Heart right ventricle (tissue), 16 donors: Measurements from ENCODE around the gene DMBT1. TPM values are rescaled to one million over a fixed set of nuclear protein-coding genes. Genes with fewer than 3 reads are reported as not detected.
"Not testable (repeated sequence)": the region's sequence is repeated elsewhere in the genome, so short reads cannot be mapped to it uniquely, and the experiment has no call there.

Experiments
- ATAC-seq, 8 donors: fragments of 200-7000 bp; cut with Tn5 transposase; one replicate each; pipeline ENCODE4 v1.9.1; 2020; ENCODE audit warnings: mild to moderate bottlenecking in 8 of 8, moderate library complexity in 8 of 8, moderate number of reproducible peaks in 1 of 8
- DNase-seq, 2 donors: peaks; one replicate each; pipeline ENCODE4 v3.0.0-alpha.2; 2020
- H3K27ac ChIP-seq, 10 donors: fragments of 200-600 bp; sonication (generic) in 2 of 10; one replicate each; pipeline versions ENCODE4 v1.5.0 to v1.8.0; 2020 to 2022; ENCODE audit warnings: mild to moderate bottlenecking in 3 of 10
- H3K27me3 ChIP-seq, 7 donors: fragments of 200-600 bp; one replicate each; pipeline ENCODE4 v1.8.0; 2021 to 2022; ENCODE audit warnings: mild to moderate bottlenecking in 2 of 7
- H3K36me3 ChIP-seq, 9 donors: fragments of 200-600 bp; sonication (generic) in 1 of 9; one replicate each; pipeline versions ENCODE4 v1.5.0 to v1.8.0; 2020 to 2022; ENCODE audit warnings: mild to moderate bottlenecking in 2 of 9
- H3K4me1 ChIP-seq, 9 donors: fragments of 200-600 bp; sonication (generic) in 1 of 9; one replicate each; pipeline versions ENCODE4 v1.5.0 to v1.8.0; 2020 to 2022; ENCODE audit warnings: mild to moderate bottlenecking in 4 of 9
- H3K4me3 ChIP-seq, 10 donors: fragments of 200-600 bp; sonication (generic) in 2 of 10; one replicate each; pipeline versions ENCODE4 v1.5.0 to v1.8.0; 2020 to 2022; ENCODE audit warnings: mild to moderate bottlenecking in 7 of 10, moderate library complexity in 2 of 10
- H3K9me3 ChIP-seq, 11 donors: fragments of 200-600 bp in 10 of 11; sonication (generic) in 2 of 11; one replicate each; pipeline versions ENCODE4 v1.5.0 to v1.8.0; 2013 to 2022; ENCODE audit warnings: mild to moderate bottlenecking in 2 of 11, control low read depth in 1 of 11, moderate library complexity in 1 of 11
- CTCF ChIP-seq, 9 donors: fragments of 200-600 bp; sonication (generic) in 2 of 9; IDR thresholded peaks; one replicate each; pipeline versions ENCODE4 v1.5.0 to v1.8.0; 2021 to 2022; ENCODE audit warnings: antibody characterized with exemption in 9 of 9, mild to moderate bottlenecking in 5 of 9, moderate library complexity in 1 of 9
- WGBS, 2 donors: extraction: QIAGEN DNeasy Blood & Tissue Kit; methylation state at CpG; one replicate each; pipeline ENCODE4 v1.1.7; 2013; ENCODE audit warnings: inconsistent platforms in 1 of 2; 5-methylcytosine and 5-hydroxymethylcytosine counted together
- intact Hi-C, 10 donors: fragments of 100-400 bp; cut with DNase I; formaldehyde crosslinking; loops; one replicate each; pipeline versions ENCODE4 v1.11.1 to v1.14.2; 2022
- polyA plus RNA-seq, 2 donors: library from polyadenylated mRNA; stranded (reverse); fragments of 200-250 nt; gene quantifications; one replicate each; pipeline ENCODE4 v1.2.3, GENCODE V29; 2013
- total RNA-seq, 10 donors: library from RNA; stranded (reverse); fragmentation: NEBNext Ultra II Directional in 3 of 10; extraction: Animal tissue kit (Norgen Biotek cat#: 25700) in 3 of 10; gene quantifications; one replicate each; pipeline versions ENCODE4 v1.2.1 to v1.2.4, GENCODE V29; 2021 to 2023
- donor health status: Arrhythmogenic right ventricular cardiomyopathy.
- donor health status: ischemic (EF 13 %, LVEDD 7.1; RV severe dilation, severe dysfunction).
- donor health status: healthy with polysubstance abuse.
- donor health status: DM: no; HTN: yes; CAD: no.
- donor health status: DM: no; HTN: no; CAD: no.
- donor health status: ischemic (EF 25% LVEDD 6.9; RV normal size, moderate dysfunction).
- donor health status: ischemic (EF 25% LVEDD 5.7; RV mildly dilated, moderate dysfunction).
- donor health status: healthy.
- donor health status: DM: yes; HTN: yes; CAD: no.
- donor health status: Ischemic cardiomyopathy.
- donor health status: ischemic (EF 35%, LVEDD 5.7; RV mildly dilated, moderate dysfunction).
- donor health status: nonischemic (EF 11% LVEDD 7.7; RV severe dilation, severe dysfunction).
- donor health status: DM: yes; HTN: yes; CAD: no.
- donor health status: PGD.
- donor health status: ischemic (EF 29% LVEDD 5.4; RV normal size, mild dysfunction).
- donor health status: nonischemic (EF 23%, LVEDD 6.1; RV moderate dilation, normal function).

The DMBT1 gene
- total and polyA plus RNA-seq, 12 donors: 0.01 to 0.18 (median 0.05) TPM; not detected in 9

- H3K27me3 ChIP-seq: no peaks in the 10 kb centered on the region
- no peaks in the 10 kb centered on the region for H3K36me3 ChIP-seq
- WGBS, 2 donors: 91% methylated on average over 3 of the region's 3 CpGs
- no peaks in the 10 kb centered on the region for H3K4me1 ChIP-seq
- intact Hi-C loops: loop anchor here in 1 of 10 donors (10.0 kb wide), 1 partner anchor 123 kb away; the partner anchor contains the start of gene C10orf120
- no peak for ATAC-seq
- H3K9me3 ChIP-seq: peaks cover 0 to 16% (median 5%) of the 10 kb centered on the region in 11 donors
- no peak for TF ChIP-seq CTCF (IDR thresholded peaks at IDR 0.05)
- no peak overlapping the region for H3K27ac ChIP-seq
- DNase-seq: no peak
- H3K4me3 ChIP-seq: no peak overlapping the region
Measured at GRCh38 chr10:122571892-122572291, 11.3 kb downstream of the DMBT1 start.

GRCh38 chr10:122575776-122576175 lies 15.2 kb downstream of the DMBT1 start:
- 60 to 77% methylated on average over 3 of the region's 3 CpGs for WGBS, 2 donors
- peaks cover 0 to 16% (median 5%) of the 10 kb centered on the region in 11 donors for H3K9me3 ChIP-seq
- no peak overlapping the region for H3K27ac ChIP-seq
- no peak for DNase-seq
- H3K27me3 ChIP-seq: no peaks in the 10 kb centered on the region
- ATAC-seq: no peak
- H3K4me3 ChIP-seq: no peak overlapping the region
- no peaks in the 10 kb centered on the region for H3K36me3 ChIP-seq
- intact Hi-C loops: loop anchor here in 1 of 10 donors (10.0 kb wide), 1 partner anchor 119 kb away; the partner anchor contains the start of gene C10orf120
- TF ChIP-seq CTCF (IDR thresholded peaks at IDR 0.05): no peak
- H3K4me1 ChIP-seq: no peaks in the 10 kb centered on the region

- Histone ChIP-seq H3K9me3 (peaks cover 0 to 16% (median 5%) of the 10 kb centered on the region in 11 donors), H3K4me1 (no peaks in the 10 kb centered on the region), H3K36me3 (no peaks in the 10 kb centered on the region), H3K4me3 (no peak overlapping the region), H3K27me3 (no peaks in the 10 kb centered on the region), H3K27ac (no peak overlapping the region)
- 82 to 86% methylated on average over 6 of the region's 6 CpGs for WGBS, 2 donors
- TF ChIP-seq CTCF (IDR thresholded peaks at IDR 0.05): no peak
- no peak for DNase-seq
- no peak for ATAC-seq
- intact Hi-C loops: loop anchor here in 1 of 10 donors (10.0 kb wide), 1 partner anchor 119 kb away; the partner anchor contains the start of gene C10orf120
Measured at GRCh38 chr10:122576291-122576690, 15.7 kb downstream of the DMBT1 start.

GRCh38 chr10:122577311-122577885 lies 16.8 kb downstream of the DMBT1 start:
- DNase-seq: no peak
- no peak for ATAC-seq
- H3K4me3 ChIP-seq: no peak overlapping the region
- no peak overlapping the region for H3K27ac ChIP-seq
- no peaks in the 10 kb centered on the region for H3K36me3 ChIP-seq
- H3K27me3 ChIP-seq: no peaks in the 10 kb centered on the region
- intact Hi-C loops: loop anchor here in 1 of 10 donors (10.0 kb wide), 1 partner anchor 117 kb away; the partner anchor contains the start of gene C10orf120
- WGBS, 2 donors: 85 to 88% methylated on average over 12 of the region's 12 CpGs
- H3K9me3 ChIP-seq: peaks cover 0 to 16% (median 5%) of the 10 kb centered on the region in 11 donors
- TF ChIP-seq CTCF (IDR thresholded peaks at IDR 0.05): no peak
- no peaks in the 10 kb centered on the region for H3K4me1 ChIP-seq

GRCh38 chr10:122586070-122586469 lies 25.5 kb downstream of the DMBT1 start:
- H3K4me3 ChIP-seq, H3K4me1 ChIP-seq, intact Hi-C loops, ATAC-seq, H3K27ac ChIP-seq, DNase-seq, H3K36me3 ChIP-seq, H3K9me3 ChIP-seq, H3K27me3 ChIP-seq: not testable (repeated sequence)
- 91 to 96% methylated on average over 4 to 7 of the region's 7 CpGs for WGBS, 2 donors
